Activated naive CD8-positive, alpha-beta T cell (primary cell): Measurements from ENCODE around the gene AGFG1.
A peak's percentile ranks its signal among the peaks of the same experiment; 100 is the strongest.

Experiments
- H3K27ac Mint-ChIP-seq: one replicate; pipeline ENCODE4 v1.8.0; 2021; ENCODE audit warnings: mixed read lengths
- H3K27me3 Mint-ChIP-seq: one replicate; pipeline ENCODE4 v1.8.0; 2021; ENCODE audit warnings: mixed read lengths
- H3K36me3 Mint-ChIP-seq: one replicate; pipeline ENCODE4 v1.8.0; 2021; ENCODE audit warnings: mixed read lengths
- H3K4me1 Mint-ChIP-seq: one replicate; pipeline ENCODE4 v1.8.0; 2021; ENCODE audit warnings: low read depth, mixed read lengths
- H3K4me3 Mint-ChIP-seq: one replicate; pipeline ENCODE4 v1.8.0; 2021; ENCODE audit warnings: mild to moderate bottlenecking, mixed read lengths
- H3K9me3 Mint-ChIP-seq: one replicate; pipeline ENCODE4 v1.8.0; 2021; ENCODE audit warnings: low read depth, mixed read lengths

Gene AGFG1

GRCh38 chr2:227473122-227473461 lies 1.1 kb downstream of the AGFG1 start:
- peak overlapping the region; percentile 96 for H3K4me3 Mint-ChIP-seq

DNA sequence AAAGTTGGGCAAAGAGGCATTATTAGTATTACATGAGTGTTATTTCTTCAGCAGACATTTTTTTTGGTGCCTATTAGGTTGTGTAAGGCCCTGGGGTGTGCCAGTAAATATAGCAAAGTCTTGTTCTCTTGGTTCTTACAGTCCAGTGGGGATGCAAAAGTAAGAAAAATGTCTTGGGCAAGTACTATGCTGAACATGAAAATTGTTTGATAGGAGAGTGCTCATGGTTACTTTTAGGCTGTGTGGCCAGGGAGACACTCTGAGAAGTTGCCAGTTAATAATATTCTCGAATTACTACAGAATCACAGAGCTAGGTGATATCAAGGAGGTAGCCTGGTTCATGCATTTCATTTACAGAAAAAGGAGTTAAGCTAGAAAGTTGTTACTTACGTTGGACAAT lies 1.9 kb downstream of the AGFG1 start:
- Mint-ChIP-seq H3K36me3 (no peaks in the 10 kb centered on the region), H3K4me1 (peaks cover 59% of the 10 kb centered on the region), H3K9me3 (no peaks in the 10 kb centered on the region), H3K27ac (peak overlapping the region; percentile 25), H3K27me3 (no peaks in the 10 kb centered on the region), H3K4me3 (peak overlapping the region; percentile 96)

More at GRCh38 chr2:227473122-227473461, 1.1 kb downstream of the AGFG1 start:
- Mint-ChIP-seq H3K27me3 (no peaks in the 10 kb centered on the region), H3K4me1 (peaks cover 57% of the 10 kb centered on the region), H3K9me3 (no peaks in the 10 kb centered on the region), H3K36me3 (no peaks in the 10 kb centered on the region), H3K27ac (peak overlapping the region; percentile 90)

DNA sequence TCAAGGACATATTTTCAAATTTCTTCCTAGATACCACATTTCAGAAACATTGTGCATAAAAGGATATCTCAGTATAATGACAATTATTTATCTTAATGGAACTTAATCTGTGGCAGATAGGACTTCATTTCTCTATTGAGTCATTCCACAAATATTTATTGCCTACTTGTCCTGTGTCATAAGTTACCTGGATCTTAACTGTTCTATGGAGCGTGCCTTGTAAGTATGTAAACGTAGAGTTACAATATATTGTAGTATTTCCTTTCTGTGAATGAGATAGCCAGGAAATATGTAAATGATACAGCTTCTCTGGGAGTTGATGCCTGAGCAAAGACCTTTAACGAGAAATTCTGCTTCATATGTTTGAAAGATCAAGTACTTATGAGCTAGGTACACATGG lies 2.5 kb downstream of the AGFG1 start:
- H3K27ac Mint-ChIP-seq: peak overlapping the region; percentile 73
- H3K36me3 Mint-ChIP-seq: no peaks in the 10 kb centered on the region
- H3K27me3 Mint-ChIP-seq: no peaks in the 10 kb centered on the region
- peaks cover 62% of the 10 kb centered on the region for H3K4me1 Mint-ChIP-seq
- no peaks in the 10 kb centered on the region for H3K9me3 Mint-ChIP-seq
- H3K4me3 Mint-ChIP-seq: peak overlapping the region; percentile 96

DNA sequence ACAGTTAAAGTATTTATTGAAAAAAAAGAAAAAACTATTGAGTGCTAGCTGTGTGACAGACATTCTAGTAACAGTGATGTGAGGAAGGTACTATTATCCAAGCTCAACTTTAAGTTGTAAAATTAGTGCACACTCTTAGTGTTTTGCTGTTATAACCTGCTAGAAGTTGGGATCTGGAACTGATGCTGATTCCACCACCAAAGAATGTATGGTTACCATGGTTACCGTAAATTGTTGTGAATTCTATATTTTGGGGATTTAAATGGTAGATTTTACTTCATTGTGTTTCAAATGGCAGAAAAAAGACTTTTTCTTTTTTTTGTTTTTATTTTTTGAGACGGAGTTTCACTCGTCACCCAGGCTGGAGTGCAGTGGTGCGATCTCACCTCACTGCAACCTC lies 5.3 kb downstream of the AGFG1 start:
- H3K36me3 Mint-ChIP-seq: no peaks in the 10 kb centered on the region
- H3K4me3 Mint-ChIP-seq: no peak overlapping the region
- no peaks in the 10 kb centered on the region for H3K27me3 Mint-ChIP-seq
- no peak overlapping the region for H3K27ac Mint-ChIP-seq
- H3K9me3 Mint-ChIP-seq: no peaks in the 10 kb centered on the region
- peaks cover 76% of the 10 kb centered on the region for H3K4me1 Mint-ChIP-seq

DNA sequence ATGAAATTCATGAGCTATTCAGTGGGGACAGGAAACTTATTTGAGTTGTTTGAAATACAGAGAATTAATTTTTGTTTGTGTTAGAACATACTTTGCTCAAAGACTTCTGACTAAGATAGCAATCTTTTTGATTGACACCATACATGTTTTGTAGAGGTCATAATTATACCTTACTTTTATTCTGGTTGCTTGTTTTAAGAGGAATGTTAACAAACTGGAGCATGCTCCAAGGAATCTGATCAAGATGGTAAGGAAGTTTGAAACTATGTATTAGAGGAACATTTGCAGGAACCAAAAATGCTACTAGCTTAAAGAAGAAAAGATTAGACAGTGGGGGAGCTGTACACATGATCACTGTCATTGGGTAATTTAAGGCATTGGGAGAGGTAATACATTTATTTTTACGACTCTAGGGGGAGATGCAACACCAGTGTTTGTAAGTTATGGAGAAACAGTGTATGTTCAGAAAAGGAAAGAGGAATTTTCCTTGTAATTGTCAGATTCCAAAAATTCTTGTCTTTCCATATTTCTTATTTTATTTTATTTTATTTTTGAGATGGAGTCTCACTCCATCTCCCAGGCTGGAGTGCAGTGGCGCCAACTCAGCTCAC lies 8.0 kb downstream of the AGFG1 start:
- Mint-ChIP-seq H3K36me3 (no peaks in the 10 kb centered on the region), H3K27ac (peak overlapping the region; percentile 87), H3K4me3 (peak overlapping the region; percentile 73), H3K4me1 (peaks cover 81% of the 10 kb centered on the region), H3K9me3 (no peaks in the 10 kb centered on the region), H3K27me3 (no peaks in the 10 kb centered on the region)

- Mint-ChIP-seq H3K36me3 (peaks cover under 1% of the 10 kb centered on the region), H3K4me1 (peaks cover 80% of the 10 kb centered on the region), H3K9me3 (no peaks in the 10 kb centered on the region), H3K27me3 (no peaks in the 10 kb centered on the region), H3K27ac (peak overlapping the region; percentile 87), H3K4me3 (peak overlapping the region; percentile 71)
These were observed 8.6 kb downstream of the AGFG1 start for GRCh38 chr2:227480528-227480927.

- Mint-ChIP-seq H3K9me3 (no peaks in the 10 kb centered on the region), H3K4me3 (peak overlapping the region; percentile 21), H3K27ac (peak overlapping the region; percentile 76), H3K4me1 (peaks cover 83% of the 10 kb centered on the region), H3K36me3 (peaks cover 6% of the 10 kb centered on the region), H3K27me3 (no peaks in the 10 kb centered on the region)
These were observed 10.8 kb downstream of the AGFG1 start for GRCh38 chr2:227482638-227483340.

DNA sequence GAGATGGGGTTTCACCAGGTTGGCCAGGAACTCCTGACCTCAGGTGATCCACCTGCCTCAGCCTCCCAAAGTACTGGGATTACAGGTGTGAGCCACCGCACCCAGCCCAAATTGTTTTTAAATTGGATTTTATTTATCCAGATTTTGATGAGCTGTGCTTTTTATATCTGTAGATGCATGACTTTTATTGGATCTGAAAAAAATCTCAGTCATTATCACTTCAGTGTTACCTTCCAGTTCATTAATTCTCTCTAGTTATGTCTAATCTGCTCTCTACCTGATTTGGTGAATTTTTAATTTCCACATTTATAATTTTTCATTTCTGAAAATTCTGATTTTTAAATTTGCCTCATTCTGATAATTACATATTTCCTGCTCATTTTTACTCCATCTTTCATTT lies 13.5 kb downstream of the AGFG1 start:
- Mint-ChIP-seq H3K27ac (no peak overlapping the region), H3K27me3 (no peaks in the 10 kb centered on the region), H3K36me3 (peaks cover 10% of the 10 kb centered on the region), H3K4me3 (peak overlapping the region; percentile 47), H3K9me3 (no peaks in the 10 kb centered on the region), H3K4me1 (peaks cover 72% of the 10 kb centered on the region)

GRCh38 chr2:227486688-227487087 lies 14.7 kb downstream of the AGFG1 start:
- Mint-ChIP-seq H3K9me3 (no peaks in the 10 kb centered on the region), H3K4me1 (peaks cover 65% of the 10 kb centered on the region), H3K27ac (peak overlapping the region; percentile 46), H3K4me3 (peak overlapping the region; percentile 13), H3K27me3 (no peaks in the 10 kb centered on the region), H3K36me3 (peaks cover 10% of the 10 kb centered on the region)

DNA sequence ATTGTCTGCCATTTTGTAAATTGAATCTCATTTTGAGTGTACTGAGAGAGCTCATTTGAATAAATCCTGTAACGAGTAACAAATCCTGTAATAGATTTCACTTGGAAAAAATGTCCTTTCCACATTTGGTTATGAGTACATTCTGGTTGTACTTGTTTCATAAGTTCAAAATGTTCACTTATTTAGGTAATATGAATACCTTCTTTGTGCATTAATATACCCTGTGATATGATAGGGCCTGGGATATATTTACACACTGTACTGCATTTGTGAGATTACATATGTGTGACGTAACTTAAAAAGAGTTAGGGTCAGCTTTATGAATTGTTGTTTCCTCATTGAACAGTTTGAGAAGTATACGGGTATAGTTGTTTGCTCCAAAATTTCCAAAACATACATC lies 16.1 kb downstream of the AGFG1 start:
- Mint-ChIP-seq H3K4me1 (peaks cover 60% of the 10 kb centered on the region), H3K9me3 (no peaks in the 10 kb centered on the region)

DNA sequence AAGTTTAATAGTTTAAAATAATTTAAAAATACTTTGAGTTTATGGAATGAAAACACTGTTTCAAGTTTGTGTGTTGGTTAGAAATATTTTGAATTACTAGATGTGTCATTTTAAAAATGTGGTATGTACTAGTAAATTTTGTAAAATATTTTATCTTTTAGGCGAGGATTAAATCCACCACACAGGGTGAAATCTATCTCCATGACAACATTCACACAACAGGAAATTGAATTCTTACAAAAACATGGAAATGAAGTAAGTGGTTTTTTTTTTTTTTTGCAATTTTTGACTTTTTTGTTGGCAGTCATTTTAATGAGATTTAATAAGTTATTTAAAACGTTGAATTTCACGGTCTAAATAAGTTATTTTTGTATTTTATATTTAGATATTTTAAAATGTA lies 19.4 kb downstream of the AGFG1 start:
- Mint-ChIP-seq H3K36me3 (peaks cover 13% of the 10 kb centered on the region), H3K27me3 (no peaks in the 10 kb centered on the region), H3K4me3 (no peak overlapping the region), H3K4me1 (peaks cover 51% of the 10 kb centered on the region), H3K9me3 (no peaks in the 10 kb centered on the region), H3K27ac (no peak overlapping the region)

More for the DNA sequence above, 16.1 kb downstream of the AGFG1 start:
- Mint-ChIP-seq H3K27ac (peak overlapping the region; percentile 42), H3K4me3 (peak overlapping the region; percentile 53), H3K36me3 (peaks cover 12% of the 10 kb centered on the region), H3K27me3 (no peaks in the 10 kb centered on the region)

DNA sequence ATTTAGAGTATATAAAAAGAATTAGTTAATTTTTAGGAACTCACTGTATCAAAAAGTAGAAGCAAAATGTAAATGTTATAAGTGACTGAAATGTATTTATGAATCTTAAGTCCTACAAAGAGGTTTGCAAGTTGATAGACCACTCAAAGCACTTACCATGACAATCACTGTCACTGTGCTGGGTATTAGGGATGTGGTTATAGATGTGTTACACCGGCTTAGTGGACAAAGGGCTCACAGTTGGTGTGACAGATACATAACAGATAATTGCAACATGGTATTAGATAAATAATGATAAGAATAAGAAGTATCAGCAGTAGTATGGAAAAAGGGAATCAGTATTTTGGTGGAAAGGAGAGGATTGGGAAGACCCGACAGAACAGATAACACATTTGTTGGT lies 21.6 kb downstream of the AGFG1 start:
- Mint-ChIP-seq H3K4me3 (no peak overlapping the region), H3K4me1 (peaks cover 47% of the 10 kb centered on the region), H3K36me3 (peaks cover 10% of the 10 kb centered on the region), H3K27me3 (no peaks in the 10 kb centered on the region), H3K9me3 (no peaks in the 10 kb centered on the region), H3K27ac (no peak overlapping the region)

DNA sequence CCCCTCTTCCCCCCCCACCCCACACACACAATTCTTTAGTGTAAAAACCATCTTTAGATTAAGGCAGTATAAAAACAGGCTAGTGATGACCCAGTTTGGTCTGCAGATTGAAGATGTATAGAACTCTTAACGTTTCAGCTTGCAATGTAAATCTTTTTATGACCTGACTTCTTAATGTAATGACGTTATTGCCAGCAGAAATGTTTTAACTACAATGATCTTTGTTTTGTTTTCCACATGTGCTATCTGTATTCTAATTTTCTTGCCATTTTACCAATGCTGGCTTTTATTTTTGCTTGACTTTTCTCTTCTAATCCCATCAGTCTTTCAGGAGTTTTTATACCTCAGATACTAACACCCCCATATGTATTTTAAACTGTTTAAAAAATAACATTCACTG lies 25.2 kb downstream of the AGFG1 start:
- Mint-ChIP-seq H3K27me3 (no peaks in the 10 kb centered on the region), H3K4me3 (no peak overlapping the region), H3K36me3 (peaks cover 8% of the 10 kb centered on the region), H3K9me3 (no peaks in the 10 kb centered on the region), H3K27ac (no peak overlapping the region), H3K4me1 (peaks cover 66% of the 10 kb centered on the region)

DNA sequence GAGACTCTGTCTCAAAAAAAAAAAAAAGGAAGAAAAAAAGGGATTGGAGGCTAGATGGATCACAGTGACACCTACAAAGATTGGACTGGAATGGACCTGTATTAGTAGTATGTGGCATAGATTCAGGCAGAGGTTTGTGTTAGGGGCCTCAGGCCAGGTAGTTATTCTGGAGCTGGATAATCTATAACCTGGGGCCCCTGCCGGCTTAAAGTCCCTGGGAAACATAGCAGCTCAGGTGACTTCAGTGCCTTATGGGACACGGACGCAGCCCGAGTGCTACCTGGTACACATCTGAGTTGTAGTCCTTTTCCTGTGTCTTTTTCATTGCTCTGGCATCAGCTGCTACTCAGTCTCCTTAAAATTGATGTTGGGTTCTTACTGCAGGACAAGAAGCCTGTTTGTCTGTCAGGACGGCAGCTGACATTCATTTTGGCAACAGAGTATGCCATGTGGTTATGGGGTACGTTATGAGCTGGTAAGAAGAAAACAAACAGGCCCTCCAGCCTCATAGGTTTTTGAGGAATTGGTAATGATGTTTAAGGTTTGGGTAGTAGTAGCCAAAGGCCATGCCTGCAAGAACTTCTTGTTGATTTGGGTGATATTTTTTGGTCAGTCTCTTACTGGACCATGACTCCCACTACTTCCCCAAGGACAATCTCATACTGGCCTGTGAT lies 27.8 kb downstream of the AGFG1 start:
- Mint-ChIP-seq H3K27ac (no peak overlapping the region), H3K4me1 (peaks cover 76% of the 10 kb centered on the region), H3K9me3 (no peaks in the 10 kb centered on the region), H3K36me3 (peaks cover 4% of the 10 kb centered on the region), H3K4me3 (no peak overlapping the region), H3K27me3 (no peaks in the 10 kb centered on the region)

DNA sequence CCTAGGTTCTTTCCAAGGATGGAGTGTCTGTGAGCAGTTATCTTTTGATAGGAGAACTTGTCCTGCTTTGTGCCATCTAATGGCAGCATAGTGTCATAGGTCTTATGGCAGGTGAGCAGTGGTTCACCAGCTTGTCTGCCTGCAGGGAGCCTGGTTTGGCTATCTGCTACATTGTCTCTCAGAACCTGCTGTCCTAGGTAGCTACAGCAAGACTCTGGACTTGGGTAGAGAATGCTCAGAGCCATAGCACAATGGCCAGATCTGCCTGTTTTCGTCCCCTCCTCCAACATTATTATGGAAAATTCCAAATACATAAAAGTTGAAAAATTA lies 28.3 kb downstream of the AGFG1 start:
- Mint-ChIP-seq H3K4me1 (peaks cover 78% of the 10 kb centered on the region), H3K36me3 (peaks cover 4% of the 10 kb centered on the region), H3K9me3 (no peaks in the 10 kb centered on the region), H3K27me3 (no peaks in the 10 kb centered on the region), H3K27ac (no peak overlapping the region), H3K4me3 (no peak overlapping the region)
